ENCODE results near the gene NHLH1.

The NHLH1 gene

DNA sequence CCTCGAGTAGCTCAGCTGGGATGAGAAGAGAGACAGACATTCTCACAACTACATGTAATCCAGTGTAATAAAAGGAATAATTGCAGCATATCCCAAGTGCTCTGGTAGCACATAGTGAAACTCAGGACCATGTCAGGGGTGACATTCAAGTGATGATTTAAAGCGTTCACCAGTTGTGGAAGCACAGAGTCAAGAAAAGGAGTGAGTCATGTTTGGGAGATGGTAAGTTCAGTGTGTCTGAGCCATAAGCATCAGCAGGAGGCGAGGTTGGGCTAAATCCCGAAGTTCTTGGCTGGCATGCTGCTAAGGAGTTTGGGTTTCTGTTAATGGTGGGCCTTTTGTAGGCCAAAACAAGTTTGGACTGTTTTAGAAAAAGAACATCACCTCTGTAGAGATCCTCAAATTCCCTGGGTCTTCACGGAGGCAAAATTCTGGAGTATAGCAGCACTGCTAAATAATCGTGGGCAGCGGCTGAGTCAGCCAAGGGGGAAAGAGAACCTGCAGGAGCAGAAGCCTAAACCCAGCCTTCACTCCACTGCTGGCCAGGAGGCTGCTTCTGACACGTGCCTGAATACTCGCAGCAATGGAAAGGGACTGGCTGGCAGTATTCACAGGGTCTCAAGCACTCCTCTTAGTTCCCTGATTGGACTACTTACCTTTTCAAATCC lies 7.2 kb upstream of the NHLH1 start:
- DNase-seq (ENCODE audit: insufficient read length) (no peak), FAIRE-seq (no peak)
- TF ChIP-seq POLR2AphosphoS5 (IDR thresholded peaks at IDR 0.05; ENCODE audit: low read depth, low read length) (peak; percentile 50; the same call in 1 of the 2 replicates), POLR2A (IDR thresholded peaks at IDR 0.05; ENCODE audit: low read depth, low read length) (0 out of 2 replicates have a peak, but pooled peaks have one; percentile 5), TAF1 (IDR thresholded peaks at IDR 0.05; ENCODE audit: borderline replicate concordance, low read depth, low read length) (no peak)

DNA sequence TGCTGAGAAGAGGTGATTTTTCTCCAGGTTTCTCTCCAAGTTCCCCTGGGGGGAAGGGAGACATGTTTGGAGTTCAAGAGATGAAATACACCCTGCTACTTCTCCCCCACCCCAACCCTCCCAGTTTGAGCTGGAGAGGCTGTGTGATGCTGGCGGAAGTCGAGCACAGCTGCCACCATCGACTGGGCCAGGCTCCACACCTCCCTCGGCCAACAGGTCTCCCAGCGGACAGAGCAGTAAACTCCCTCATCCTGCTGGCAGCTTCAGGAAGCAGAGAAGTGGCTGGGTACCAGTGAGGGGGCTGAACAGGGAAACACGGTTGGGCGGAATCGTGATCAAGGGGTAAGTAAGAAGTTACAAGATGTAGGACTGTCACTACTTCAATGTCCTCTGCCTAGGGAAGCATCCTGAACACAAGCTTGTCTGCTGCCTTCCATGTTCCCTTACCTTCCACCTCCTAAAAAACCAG lies 6.6 kb upstream of the NHLH1 start:
- FAIRE-seq (no peak), DNase-seq (ENCODE audit: insufficient read length) (no peak)
- TF ChIP-seq TAF1 (IDR thresholded peaks at IDR 0.05; ENCODE audit: borderline replicate concordance, low read depth, low read length) (no peak), POLR2A (IDR thresholded peaks at IDR 0.05; ENCODE audit: low read depth, low read length) (no peak; the same call in 1 of the 2 replicates), POLR2AphosphoS5 (IDR thresholded peaks at IDR 0.05; ENCODE audit: low read depth, low read length) (no peak)

DNA sequence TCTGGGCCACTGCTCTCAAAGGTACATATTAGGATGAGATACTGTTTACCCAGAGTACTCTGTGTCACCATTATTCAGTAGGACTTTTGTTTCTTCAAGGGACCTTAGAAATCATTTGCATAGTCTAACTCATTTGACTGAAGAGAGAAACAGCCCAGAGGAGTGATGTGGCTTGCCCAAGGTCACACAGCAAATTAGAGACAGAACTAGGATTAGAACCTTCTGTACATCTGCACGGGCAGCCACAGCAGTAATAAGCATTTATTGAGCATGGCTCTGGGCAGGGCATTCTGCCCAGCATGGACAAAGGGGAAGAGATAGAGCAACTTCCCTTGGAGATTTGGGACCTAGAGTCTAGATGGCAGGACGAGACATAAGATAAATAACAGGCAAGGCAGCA lies 5.7 kb upstream of the NHLH1 start:
- TF ChIP-seq POLR2A (IDR thresholded peaks at IDR 0.05; ENCODE audit: low read depth, low read length) (no peak), TAF1 (IDR thresholded peaks at IDR 0.05; ENCODE audit: borderline replicate concordance, low read depth, low read length) (no peak), POLR2AphosphoS5 (IDR thresholded peaks at IDR 0.05; ENCODE audit: low read depth, low read length) (no peak)
- DNase-seq (ENCODE audit: insufficient read length) (no peak), FAIRE-seq (no peak)

DNA sequence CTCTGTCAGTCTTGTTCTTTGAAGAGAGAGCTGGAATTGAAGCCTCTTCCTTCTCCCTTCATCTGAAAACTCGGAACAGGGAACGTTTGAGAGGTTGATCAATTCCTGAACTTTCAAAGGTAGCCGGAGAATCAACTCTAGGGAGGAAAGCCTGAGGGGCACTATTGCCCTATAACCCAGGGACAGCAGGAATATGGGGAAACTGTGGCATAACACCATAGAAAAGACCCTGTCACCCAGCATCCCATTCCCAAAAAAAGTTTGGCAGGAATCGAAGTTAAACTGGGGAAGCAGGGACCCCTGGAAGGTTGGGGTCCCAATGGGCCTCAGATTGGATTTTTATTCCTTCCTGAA lies 5.1 kb upstream of the NHLH1 start:
- DNase-seq (ENCODE audit: insufficient read length) (no peak), FAIRE-seq (no peak)
- TF ChIP-seq TAF1 (IDR thresholded peaks at IDR 0.05; ENCODE audit: borderline replicate concordance, low read depth, low read length) = no peak

DNA sequence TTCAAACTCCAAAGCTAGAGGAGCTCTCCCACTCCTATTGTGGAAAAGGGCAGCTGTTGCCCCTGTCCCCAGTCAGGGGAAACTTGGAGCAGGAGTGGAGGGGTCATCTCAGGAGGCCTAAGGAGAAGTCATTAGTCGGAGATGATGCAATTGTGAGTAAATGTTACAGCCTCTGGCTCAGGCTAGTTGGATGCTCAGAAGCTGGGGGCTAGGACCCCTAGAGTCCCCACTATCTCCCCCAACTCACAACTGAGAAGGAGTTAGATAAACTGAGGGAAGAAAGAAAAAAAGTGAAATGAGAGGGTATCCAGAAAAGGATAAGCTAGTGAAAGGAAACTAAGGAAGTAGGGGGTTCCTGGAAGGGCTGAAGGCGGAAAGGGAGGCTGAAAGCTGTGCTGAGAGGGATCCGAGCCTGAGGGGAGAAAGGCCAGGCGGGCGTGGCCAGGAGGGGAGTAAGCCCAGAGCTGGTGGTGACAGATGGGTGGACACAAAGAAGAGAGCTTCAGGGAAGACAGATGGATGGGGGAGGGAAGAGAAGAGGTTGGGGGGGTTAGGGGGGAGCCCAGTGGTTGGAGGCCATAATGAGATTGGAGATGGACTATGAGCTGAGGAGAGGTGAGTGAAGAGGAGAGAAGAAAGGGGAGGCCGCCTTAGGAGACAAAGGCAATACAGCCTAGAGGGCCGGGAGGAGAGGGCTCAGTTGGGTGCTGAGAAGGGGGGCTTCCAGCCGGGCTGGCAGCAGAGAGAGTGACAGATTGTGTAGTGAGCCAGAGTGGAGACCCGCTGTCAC lies 4.5 kb upstream of the NHLH1 start:
- FAIRE-seq (no peak), DNase-seq (ENCODE audit: insufficient read length) (no peak)
- no peak for TF ChIP-seq POLR2A (IDR thresholded peaks at IDR 0.05; ENCODE audit: low read depth, low read length)
- TF ChIP-seq POLR2AphosphoS5 (IDR thresholded peaks at IDR 0.05; ENCODE audit: low read depth, low read length) = no peak
- no peak for TF ChIP-seq TAF1 (IDR thresholded peaks at IDR 0.05; ENCODE audit: borderline replicate concordance, low read depth, low read length)

DNA sequence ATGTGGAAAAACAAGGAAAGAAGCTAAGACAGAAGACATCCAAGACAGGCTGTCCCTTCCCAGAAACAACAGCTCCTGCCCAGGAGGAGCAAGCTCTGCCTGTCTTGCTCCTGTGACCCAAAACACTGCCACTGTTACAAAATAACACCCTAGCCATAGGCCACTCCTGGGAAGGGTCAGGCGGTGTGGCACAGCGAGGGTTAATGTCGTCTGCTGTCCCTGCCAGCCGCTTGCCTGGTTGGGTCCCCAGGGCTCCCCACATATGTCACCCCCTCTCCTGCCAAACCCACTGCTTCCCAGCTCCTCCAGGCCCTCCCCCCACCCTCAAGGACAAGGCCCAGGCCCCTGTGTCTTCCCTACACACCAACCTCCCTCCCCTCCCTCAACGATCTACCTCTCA lies 3.9 kb upstream of the NHLH1 start:
- DNase-seq (ENCODE audit: insufficient read length) (no peak), FAIRE-seq (no peak)
- TF ChIP-seq POLR2AphosphoS5 (IDR thresholded peaks at IDR 0.05; ENCODE audit: low read depth, low read length) (no peak), POLR2A (IDR thresholded peaks at IDR 0.05; ENCODE audit: low read depth, low read length) (no peak), TAF1 (IDR thresholded peaks at IDR 0.05; ENCODE audit: borderline replicate concordance, low read depth, low read length) (no peak)

DNA sequence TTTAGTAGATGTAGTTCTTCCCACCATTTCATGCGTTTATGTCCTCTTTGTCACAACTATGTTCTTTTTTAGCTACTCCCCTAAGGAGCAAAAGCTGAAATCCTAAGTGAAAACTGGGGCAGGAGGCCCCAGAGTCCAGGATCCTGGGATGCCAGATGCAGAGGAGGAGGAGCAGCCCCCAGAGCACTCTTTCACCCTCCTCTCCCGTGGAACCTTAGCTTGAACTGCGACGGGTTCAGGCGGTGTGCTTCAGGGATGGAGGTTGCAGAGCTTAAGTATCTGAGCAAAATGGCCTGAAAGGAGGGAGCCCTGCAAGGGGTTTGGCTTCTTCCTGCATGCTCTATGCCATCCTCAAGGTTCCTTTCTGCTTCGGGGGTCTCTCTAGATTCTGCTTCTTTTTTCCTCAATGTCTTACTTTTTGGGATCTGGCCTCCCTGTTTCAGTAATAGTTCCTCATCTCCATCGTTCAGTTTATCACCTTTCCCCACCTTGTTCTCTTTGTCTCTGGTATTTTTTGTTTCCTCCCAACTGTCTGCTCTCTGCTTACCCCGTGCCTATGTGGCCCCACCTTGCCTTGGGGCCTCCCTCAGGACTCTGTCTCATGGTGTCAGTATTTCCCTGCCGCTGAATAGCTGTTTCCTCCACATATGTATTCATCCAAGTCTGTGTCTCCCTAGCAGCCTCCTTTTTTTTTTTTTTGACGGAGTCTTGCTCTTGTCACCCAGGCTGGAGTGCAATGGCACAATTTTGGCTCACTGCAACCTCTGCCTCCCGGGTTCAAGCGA lies 2.7 kb upstream of the NHLH1 start:
- no peak for FAIRE-seq
- DNase-seq (ENCODE audit: insufficient read length) = no peak
- TF ChIP-seq TAF1 (IDR thresholded peaks at IDR 0.05; ENCODE audit: borderline replicate concordance, low read depth, low read length) (no peak), POLR2A (IDR thresholded peaks at IDR 0.05; ENCODE audit: low read depth, low read length) (no peak), POLR2AphosphoS5 (IDR thresholded peaks at IDR 0.05; ENCODE audit: low read depth, low read length) (no peak)

DNA sequence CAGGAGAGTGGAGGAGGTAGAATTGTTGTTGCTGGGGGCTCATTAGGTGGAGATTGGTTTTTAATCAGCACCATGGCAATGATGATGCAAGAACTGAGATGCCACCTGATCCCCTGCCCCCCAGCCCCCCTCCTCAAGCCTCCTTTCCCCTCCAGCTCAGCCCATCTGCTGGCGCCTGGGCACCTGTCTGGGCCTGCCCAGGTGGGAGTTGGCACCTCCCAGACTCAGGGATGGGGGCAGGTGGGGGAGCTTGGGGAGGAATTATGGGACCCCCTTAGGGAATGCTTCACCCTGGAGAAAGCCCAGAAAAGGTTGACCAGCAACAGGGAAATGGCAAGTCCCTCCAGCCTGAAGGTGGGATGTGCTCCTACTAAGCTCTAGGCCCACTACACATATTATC lies 1.5 kb upstream of the NHLH1 start:
- no peak for TF ChIP-seq POLR2A (IDR thresholded peaks at IDR 0.05; ENCODE audit: low read depth, low read length)
- TF ChIP-seq POLR2AphosphoS5 (IDR thresholded peaks at IDR 0.05; ENCODE audit: low read depth, low read length) = no peak
- TF ChIP-seq TAF1 (IDR thresholded peaks at IDR 0.05; ENCODE audit: borderline replicate concordance, low read depth, low read length) = no peak
- no peak for FAIRE-seq
- no peak for DNase-seq (ENCODE audit: insufficient read length)

DNA sequence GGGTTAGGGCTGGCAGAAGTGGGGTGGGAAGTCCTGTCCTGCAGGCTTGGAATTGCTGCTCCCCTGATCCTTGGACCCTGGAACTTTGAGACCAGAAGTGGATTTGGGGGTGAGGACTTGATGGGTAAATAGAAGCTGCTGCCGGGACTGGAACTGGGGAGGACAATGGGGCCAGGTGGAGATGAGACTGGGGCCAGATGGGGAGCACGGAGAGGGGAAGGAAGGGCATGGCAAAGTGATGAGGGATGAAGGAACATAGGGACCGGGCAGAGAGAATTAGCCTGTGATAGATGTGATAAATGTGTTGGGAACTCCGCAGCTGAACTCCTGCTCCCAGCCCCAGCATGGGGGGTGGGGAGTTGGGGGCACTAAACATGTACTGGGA lies 637 bp downstream of the NHLH1 start:
- no peak for TF ChIP-seq TAF1 (IDR thresholded peaks at IDR 0.05; ENCODE audit: borderline replicate concordance, low read depth, low read length)
- TF ChIP-seq POLR2AphosphoS5 (IDR thresholded peaks at IDR 0.05; ENCODE audit: low read depth, low read length) = no peak
- no peak for TF ChIP-seq POLR2A (IDR thresholded peaks at IDR 0.05; ENCODE audit: low read depth, low read length)
- no peak for DNase-seq (ENCODE audit: insufficient read length)
- FAIRE-seq = no peak

DNA sequence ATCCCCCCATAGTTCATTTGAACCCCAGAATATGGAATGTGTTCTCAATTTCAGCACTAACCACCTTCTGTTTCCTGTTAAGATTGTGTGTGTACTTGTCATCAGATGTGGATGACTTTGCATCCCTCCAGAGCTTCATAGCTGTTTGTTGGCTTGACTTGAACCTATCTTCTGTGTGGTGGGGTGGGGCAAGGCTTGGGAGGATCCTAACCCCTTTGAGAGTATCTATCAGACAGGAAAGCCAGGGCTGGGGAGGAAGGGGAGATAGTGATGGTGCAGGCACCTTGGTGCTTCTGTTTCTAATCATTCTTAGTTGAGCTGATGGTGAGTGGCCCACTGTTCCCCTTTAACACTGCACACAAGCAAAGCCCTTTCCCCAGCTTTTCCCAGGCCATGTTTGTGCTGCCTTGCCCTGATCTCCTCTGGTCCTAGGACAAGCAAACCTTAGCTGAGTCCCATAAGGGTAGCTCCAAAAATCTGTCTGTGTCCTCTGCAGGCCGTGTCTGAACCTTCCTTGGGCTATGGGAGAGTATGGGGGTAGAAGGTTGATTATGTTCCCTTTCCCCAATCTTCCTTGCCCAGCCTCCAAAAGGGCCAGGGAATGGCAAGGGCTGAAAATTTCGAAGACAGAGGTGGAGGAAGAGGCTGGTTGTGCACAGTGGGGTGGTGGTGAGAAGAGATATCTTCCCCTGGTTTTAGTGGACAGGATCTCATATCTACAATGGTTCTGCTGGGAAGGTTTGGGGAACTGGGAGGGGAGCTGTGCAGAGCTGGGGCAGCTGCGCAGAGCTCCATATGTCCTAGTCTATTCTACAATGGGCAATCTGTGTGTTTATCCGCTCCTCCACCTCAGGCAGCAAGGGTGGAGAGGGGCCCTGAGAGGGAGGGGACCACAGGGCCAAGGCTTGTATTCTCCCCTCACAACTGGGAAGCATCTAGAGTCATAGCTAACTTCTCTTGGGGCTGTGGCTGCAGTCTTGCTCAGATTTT lies 1.4 kb downstream of the NHLH1 start:
- FAIRE-seq = no peak
- no peak for DNase-seq (ENCODE audit: insufficient read length)
- TF ChIP-seq POLR2A (IDR thresholded peaks at IDR 0.05; ENCODE audit: low read depth, low read length) = no peak

DNA sequence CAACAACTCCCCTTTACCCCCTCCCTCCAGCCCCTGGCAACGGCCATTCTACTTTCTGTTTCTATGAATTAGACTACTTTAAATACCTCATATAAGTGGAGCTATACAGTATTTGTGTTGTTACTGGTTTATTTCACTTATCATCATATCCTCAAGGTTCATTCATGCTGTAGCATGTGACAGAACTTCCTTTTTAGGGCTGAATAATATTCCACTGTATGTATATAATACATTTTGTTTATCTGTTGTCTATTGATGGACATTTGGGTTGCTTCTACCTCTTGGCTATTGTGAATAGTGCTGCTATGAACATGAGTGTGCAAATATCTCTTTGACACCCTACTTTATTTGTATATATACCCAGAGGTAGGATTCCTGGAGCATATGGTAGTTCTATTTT lies 2.2 kb downstream of the NHLH1 start:
- FAIRE-seq = no peak
- TF ChIP-seq TAF1 (IDR thresholded peaks at IDR 0.05; ENCODE audit: borderline replicate concordance, low read depth, low read length) (no peak), POLR2A (IDR thresholded peaks at IDR 0.05; ENCODE audit: low read depth, low read length) (no peak), POLR2AphosphoS5 (IDR thresholded peaks at IDR 0.05; ENCODE audit: low read depth, low read length) (no peak)

More for the DNA sequence above, 2.2 kb downstream of the NHLH1 start:
- no peak for DNase-seq (ENCODE audit: insufficient read length)
